Tibial artery (tissue), 4 donors: Measurements from ENCODE around the gene ALS2.
A peak's percentile ranks its signal among the peaks of the same experiment; 100 is the strongest.

Source experiments
- DNase-seq, 2 donors: peaks; one replicate each; pipeline ENCODE4 v3.0.0-alpha.2; 2019
- H3K27ac ChIP-seq, 2 donors: fragments of 200-600 bp; sonication (generic) in 1 of 2; 1 replicate in 1 of 2; 2 replicates in 1 of 2; pipeline ENCODE4 v1.5.1; 2018 to 2019; ENCODE audit warnings: mild to moderate bottlenecking in 1 of 2
- H3K27me3 ChIP-seq, 2 donors: fragments of 200-600 bp; sonication (generic) in 1 of 2; one replicate each; pipeline versions ENCODE4 v1.5.1 to v1.6.0; 2016 to 2019
- H3K36me3 ChIP-seq, 3 donors: fragments of 200-600 bp; sonication (generic) in 2 of 3; one replicate each; pipeline ENCODE4 v1.5.1; 2016 to 2019; ENCODE audit warnings: mild to moderate bottlenecking in 2 of 3
- H3K4me1 ChIP-seq, 4 donors: fragments of 200-600 bp; sonication (generic) in 2 of 4; 1 replicate in 3 of 4; 2 replicates in 1 of 4; pipeline ENCODE4 v1.5.1; 2016 to 2019
- H3K4me3 ChIP-seq, 2 donors: fragments of 200-600 bp; sonication (generic) in 1 of 2; 1 replicate in 1 of 2; 2 replicates in 1 of 2; pipeline ENCODE4 v1.5.1; 2018 to 2019; ENCODE audit warnings: mild to moderate bottlenecking in 2 of 2
- H3K9me3 ChIP-seq, 3 donors: fragments of 200-600 bp; sonication (generic) in 1 of 3; one replicate each; pipeline ENCODE4 v1.5.1; 2016 to 2019
- CTCF ChIP-seq, 2 experiments: fragments of 200-600 bp in 1 of 2; fragments of 450-650 bp in 1 of 2; IDR thresholded peaks; one replicate each; pipeline ENCODE4 v1.5.1; 2017 to 2019; ENCODE audit warnings: antibody characterized with exemption in 2 of 2, mild to moderate bottlenecking in 1 of 2, moderate library complexity in 1 of 2
- intact Hi-C: fragments of 100-400 bp; cut with DNase I; formaldehyde crosslinking; loops from one replicate; pipeline ENCODE4 v1.15.0; 2023; ENCODE audit warnings: low total_unique reads

Gene ALS2

GRCh38 chr2:201656740-201657139 is 124.0 kb downstream of the ALS2 start:
- Histone ChIP-seq H3K4me3 (no peak overlapping the region), H3K4me1 (peaks cover 0 to 14% (median 2%) of the 10 kb centered on the region in 4 donors)

GRCh38 chr2:201656102-201656501 is 124.6 kb downstream of the ALS2 start:
- intact Hi-C loops, result no loop called here
- TF ChIP-seq CTCF (IDR thresholded peaks at IDR 0.05), result no peak
- no peak for DNase-seq

More at GRCh38 chr2:201656740-201657139, 124.0 kb downstream of the ALS2 start:
- H3K27ac ChIP-seq, result no peak overlapping the region
- H3K9me3 ChIP-seq, result no peaks in the 10 kb centered on the region
- H3K36me3 ChIP-seq, result no peaks in the 10 kb centered on the region
- no peak for TF ChIP-seq CTCF (IDR thresholded peaks at IDR 0.05)
- no peaks in the 10 kb centered on the region for H3K27me3 ChIP-seq
- intact Hi-C loops, result no loop called here
- no peak for DNase-seq

GRCh38 chr2:201654616-201655384 is 125.9 kb downstream of the ALS2 start:
- no peak for TF ChIP-seq CTCF (IDR thresholded peaks at IDR 0.05)

More at GRCh38 chr2:201656102-201656501, 124.6 kb downstream of the ALS2 start:
- no peaks in the 10 kb centered on the region for H3K9me3 ChIP-seq
- H3K27me3 ChIP-seq, result no peaks in the 10 kb centered on the region
- H3K4me3 ChIP-seq, result no peak overlapping the region
- no peak overlapping the region for H3K27ac ChIP-seq
- H3K4me1 ChIP-seq, result peaks cover 0 to 14% (median 2%) of the 10 kb centered on the region in 4 donors
- H3K36me3 ChIP-seq, result no peaks in the 10 kb centered on the region

GRCh38 chr2:201653221-201653620 is 127.5 kb downstream of the ALS2 start:
- no peak for TF ChIP-seq CTCF (IDR thresholded peaks at IDR 0.05)
- intact Hi-C loops, result no loop called here
- Histone ChIP-seq H3K27me3 (no peaks in the 10 kb centered on the region), H3K9me3 (no peaks in the 10 kb centered on the region), H3K27ac (peak overlapping the region; percentile 58 to 61), H3K4me1 (peaks cover 0 to 14% (median 2%) of the 10 kb centered on the region in 4 donors), H3K4me3 (no peak overlapping the region), H3K36me3 (no peaks in the 10 kb centered on the region)
- DNase-seq, result no peak

More at GRCh38 chr2:201654616-201655384, 125.9 kb downstream of the ALS2 start:
- Histone ChIP-seq H3K27me3 (no peaks in the 10 kb centered on the region), H3K9me3 (no peaks in the 10 kb centered on the region), H3K4me3 (no peak overlapping the region), H3K4me1 (peaks cover 0 to 14% (median 2%) of the 10 kb centered on the region in 4 donors), H3K36me3 (no peaks in the 10 kb centered on the region), H3K27ac (peak overlapping the region in 1 of 2 donors; percentile 11)
- intact Hi-C loops, result no loop called here
- no peak for DNase-seq
